NCI-H187 (cell line): ENCODE data around the gene LGR6.
"Not testable (repeated sequence)": the region's sequence is repeated elsewhere in the genome, so short reads cannot be mapped to it uniquely, and the experiment has no call there.

Experiments used
- DNase-seq, 2 experiments: peaks; one replicate each; lab custom pipeline; 2025; lab: John Stamatoyannopoulos, UW

The LGR6 gene

GRCh38 chr1:202348005-202348508, 154.5 kb downstream of the LGR6 start:
- no peak for DNase-seq

GRCh38 chr1:202348509-202349205, 155.1 kb downstream of the LGR6 start, which contains the start of gene PPP1R12B:
Gene PPP1R12B (plus strand): TSS chr1:202348699. CDS start chr1:202348852, 153 bp downstream.
- peak; percentile 99 to 100 for DNase-seq

GRCh38 chr1:202349206-202349928, 155.8 kb downstream of the LGR6 start:
- no peak for DNase-seq

- no peak for DNase-seq
Measured at GRCh38 chr1:202351725-202352124, 158.1 kb downstream of the LGR6 start.

- not testable (repeated sequence) for DNase-seq
Measured at GRCh38 chr1:202352583-202353197, 159.1 kb downstream of the LGR6 start.

GRCh38 chr1:202355944-202356553, 162.4 kb downstream of the LGR6 start:
- DNase-seq = no peak

GRCh38 chr1:202357506-202357905, 163.9 kb downstream of the LGR6 start:
- DNase-seq = no peak

GRCh38 chr1:202361224-202361623, 167.6 kb downstream of the LGR6 start:
- DNase-seq = no peak

- no peak for DNase-seq
Measured at GRCh38 chr1:202361701-202362100, 168.1 kb downstream of the LGR6 start.

GRCh38 chr1:202362212-202362611, 168.6 kb downstream of the LGR6 start:
- DNase-seq = peak; percentile 45 to 47

GRCh38 chr1:202365092-202365815, 171.7 kb downstream of the LGR6 start:
- DNase-seq = no peak

- no peak for DNase-seq
Measured at GRCh38 chr1:202367271-202367670, 173.7 kb downstream of the LGR6 start.
